ENCODE measurements around the gene ZBTB5. TPM values are rescaled to one million over a fixed set of nuclear protein-coding genes. Genes with fewer than 3 reads are reported as not detected.
A peak's percentile ranks its signal among the peaks of the same experiment; 100 is the strongest.

Gene ZBTB5
- total RNA-seq, 1 experiment from 2014 or later: 16.7 TPM

GRCh38 chr9:37509536-37509935 is 44.3 kb upstream of the ZBTB5 start (continued):
- TF ChIP-seq ZNF281 (CRISPR knock-in tag; IDR thresholded peaks at IDR 0.05): no peak
- no peak for TF ChIP-seq TEAD1 (CRISPR knock-in tag; IDR thresholded peaks at IDR 0.05)
- TF ChIP-seq ZNF532 (CRISPR knock-in tag; IDR thresholded peaks at IDR 0.05; ENCODE audit: borderline replicate concordance): no peak

GRCh38 chr9:37508834-37509206 is 43.6 kb upstream of the ZBTB5 start:
- peak overlapping the region; percentile 72 for H3K27ac Mint-ChIP-seq
- ATAC-seq (no peak), DNase-seq (ENCODE audit: low spot score) (no peak)
- H3K4me3 Mint-ChIP-seq: no peak overlapping the region
- ChIA-PET CTCF (interaction anchor here (1.3 kb wide), 1 partner anchor 98 kb away, joined by 6 read pairs; no protein-coding TSS in a partner anchor), POLR2A (no interaction called here)
- H3K36me3 Mint-ChIP-seq: peaks cover 25% of the 10 kb centered on the region
- TF ChIP-seq MLX (CRISPR knock-in tag; IDR thresholded peaks at IDR 0.05): no peak
- TF ChIP-seq ZNF219 (CRISPR knock-in tag; IDR thresholded peaks at IDR 0.05; ENCODE audit: borderline replicate concordance): no peak
- TF ChIP-seq PRDM15 (CRISPR knock-in tag; IDR thresholded peaks at IDR 0.05): no peak
- TF ChIP-seq CDX4 (CRISPR knock-in tag; IDR thresholded peaks at IDR 0.05; ENCODE audit: borderline replicate concordance): no peak
- TF ChIP-seq ZNF423 (CRISPR knock-in tag; IDR thresholded peaks at IDR 0.05): no peak
- TF ChIP-seq ZNF396 (CRISPR knock-in tag; IDR thresholded peaks at IDR 0.05; ENCODE audit: borderline replicate concordance): no peak
- no peak for TF ChIP-seq ZBTB43 (CRISPR knock-in tag; IDR thresholded peaks at IDR 0.05)
- TF ChIP-seq ZNF317 (CRISPR knock-in tag; IDR thresholded peaks at IDR 0.05; ENCODE audit: borderline replicate concordance, low read depth): no peak
- no peak for TF ChIP-seq NR1H2 (CRISPR knock-in tag; IDR thresholded peaks at IDR 0.05)
- no peak for TF ChIP-seq EMX1 (CRISPR knock-in tag; IDR thresholded peaks at IDR 0.05)
- TF ChIP-seq ATF1 (CRISPR knock-in tag; IDR thresholded peaks at IDR 0.05): no peak
- no peak for TF ChIP-seq ZNF263 (CRISPR knock-in tag; IDR thresholded peaks at IDR 0.05; ENCODE audit: low read depth)
- no peak for TF ChIP-seq ZNF281 (CRISPR knock-in tag; IDR thresholded peaks at IDR 0.05)
- no peak for TF ChIP-seq IRF1 (CRISPR knock-in tag; IDR thresholded peaks at IDR 0.05)
- H3K27me3 Mint-ChIP-seq (ENCODE audit: low read depth): no peaks in the 10 kb centered on the region
- no peaks in the 10 kb centered on the region for H3K9me3 Mint-ChIP-seq
- 0 out of 2 replicates have a peak, but pooled peaks cover 3% of the 10 kb centered on the region for H3K4me1 Mint-ChIP-seq
